ENCODE results near the gene CFAP43.

Gene CFAP43

GRCh38 chr10:104170610-104171254 is 61.4 kb downstream of the CFAP43 start:
- no peak overlapping the region for H3K4me3 ChIP-seq (ENCODE audit: low read depth, low read length)
- no peak for DNase-seq (ENCODE audit: low read depth)
- no peak for TF ChIP-seq CTCF (IDR thresholded peaks at IDR 0.05; ENCODE audit: low read depth, low read length, missing control alignments)

GRCh38 chr10:104155591-104155990 is 76.6 kb downstream of the CFAP43 start:
- DNase-seq (ENCODE audit: low read depth), result no peak
- TF ChIP-seq CTCF (IDR thresholded peaks at IDR 0.05; ENCODE audit: low read depth, low read length, missing control alignments), result no peak
- no peak overlapping the region for H3K4me3 ChIP-seq (ENCODE audit: low read depth, low read length)

- TF ChIP-seq CTCF (IDR thresholded peaks at IDR 0.05; ENCODE audit: low read depth, low read length, missing control alignments), result no peak
- DNase-seq (ENCODE audit: low read depth), result no peak
- H3K4me3 ChIP-seq (ENCODE audit: low read depth, low read length), result no peak overlapping the region
Measured at GRCh38 chr10:104151737-104152136, 80.4 kb downstream of the CFAP43 start.

- no peak overlapping the region for H3K4me3 ChIP-seq (ENCODE audit: low read depth, low read length)
- no peak for DNase-seq (ENCODE audit: low read depth)
- no peak for TF ChIP-seq CTCF (IDR thresholded peaks at IDR 0.05; ENCODE audit: low read depth, low read length, missing control alignments)
Measured at GRCh38 chr10:104150139-104150538, 82.0 kb downstream of the CFAP43 start.

GRCh38 chr10:104146882-104147281 is 85.3 kb downstream of the CFAP43 start:
- no peak for DNase-seq (ENCODE audit: low read depth)
- no peak overlapping the region for H3K4me3 ChIP-seq (ENCODE audit: low read depth, low read length)
- TF ChIP-seq CTCF (IDR thresholded peaks at IDR 0.05; ENCODE audit: low read depth, low read length, missing control alignments), result no peak

- no peak overlapping the region for H3K4me3 ChIP-seq (ENCODE audit: low read depth, low read length)
- no peak for DNase-seq (ENCODE audit: low read depth)
- no peak for TF ChIP-seq CTCF (IDR thresholded peaks at IDR 0.05; ENCODE audit: low read depth, low read length, missing control alignments)
Measured at GRCh38 chr10:104144931-104145330, 87.2 kb downstream of the CFAP43 start.

- TF ChIP-seq CTCF (IDR thresholded peaks at IDR 0.05; ENCODE audit: low read depth, low read length, missing control alignments), result no peak
- DNase-seq (ENCODE audit: low read depth), result no peak
- H3K4me3 ChIP-seq (ENCODE audit: low read depth, low read length), result no peak overlapping the region
Measured at GRCh38 chr10:104143829-104144228, 88.3 kb downstream of the CFAP43 start.
